ENCODE measurements around the gene AHCY. TPM values are rescaled to one million over a fixed set of nuclear protein-coding genes. Genes with fewer than 3 reads are reported as not detected.

The AHCY gene
- total RNA-seq (2022; extraction: Qiagen RNA extraction) = 315 to 334 TPM (median 329 TPM) in 5 replicates

GRCh38 chr20:34302723-34303533 lies at the start of gene AHCY:
AHCY (minus strand) TSS chr20:34303355; CDS start chr20:34303270, 85 bp downstream.

GRCh38 chr20:34240693-34241615 lies 62.2 kb downstream of the AHCY start, which contains the start of gene ASIP:
ASIP (plus strand) TSS chr20:34241423; CDS start chr20:34260375, 18,952 bp downstream.

Other genes starting within 250 kb of the AHCY start
- gene EIF2S2, start 191.1 kb downstream of the AHCY start, total RNA-seq (2022; extraction: Qiagen RNA extraction) = 85.2 to 112 TPM (median 87.2 TPM) in 5 replicates
- gene ASIP, start 61.9 kb downstream of the AHCY start, total RNA-seq (2022; extraction: Qiagen RNA extraction) = 0.18 TPM in 1 of 5 replicates, not detected in the others
- gene ITCH, start 59.9 kb upstream of the AHCY start, total RNA-seq (2022; extraction: Qiagen RNA extraction) = 22.6 to 36.8 TPM (median 29.5 TPM) in 5 replicates
- 227 to 246 TPM (median 240 TPM) in 5 replicates for gene DYNLRB1, start 213.1 kb upstream of the AHCY start, total RNA-seq (2022; extraction: Qiagen RNA extraction)

Data from A549 treated with AZD2906 at 1 μM for 4 hours (cell line).